Activated CD4-positive, CD25-positive, alpha-beta regulatory T cell treated with anti-CD3 and anti-CD28 coated beads, Interleukin-2, amount 50 U/mL, for 72 hours (primary cell): ENCODE measurements around the gene CD53.
"Not testable (repeated sequence)": the region's sequence is repeated elsewhere in the genome, so short reads cannot be mapped to it uniquely, and the experiment has no call there.

Experiments used
- DNase-seq: peaks from one replicate; pipeline ENCODE4 v3.0.0; 2021

Gene CD53, protein sequence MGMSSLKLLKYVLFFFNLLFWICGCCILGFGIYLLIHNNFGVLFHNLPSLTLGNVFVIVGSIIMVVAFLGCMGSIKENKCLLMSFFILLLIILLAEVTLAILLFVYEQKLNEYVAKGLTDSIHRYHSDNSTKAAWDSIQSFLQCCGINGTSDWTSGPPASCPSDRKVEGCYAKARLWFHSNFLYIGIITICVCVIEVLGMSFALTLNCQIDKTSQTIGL

GRCh38 chr1:110872745-110873720, at the start of gene CD53:
Gene CD53 (plus strand): TSS chr1:110873148. CDS start chr1:110891409, 18,261 bp downstream.
- no peak for DNase-seq

DNA sequence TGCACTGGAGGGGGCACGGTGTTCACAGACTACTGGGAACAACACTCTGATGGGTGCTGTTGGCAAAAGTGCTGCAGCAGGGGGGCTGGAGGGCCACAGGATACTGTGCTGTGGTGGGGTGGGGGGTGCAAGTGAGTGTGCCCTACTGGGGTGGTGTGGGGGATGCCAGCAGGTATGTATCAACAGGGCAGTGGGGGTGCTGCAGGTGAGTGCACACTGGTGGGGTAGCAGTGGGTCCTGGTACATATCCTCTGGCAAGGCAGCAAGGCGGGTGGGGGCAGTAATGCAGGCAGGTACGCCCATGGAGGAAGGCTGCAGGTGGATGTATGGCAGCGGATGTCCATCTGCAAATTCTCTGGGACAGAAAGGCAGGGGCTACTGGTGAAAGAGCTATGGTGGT, 48.8 kb upstream of the CD53 start:
- DNase-seq: no peak

- DNase-seq: no peak
Observed at GRCh38 chr1:110829955-110830553, 42.9 kb upstream of the CD53 start.

- DNase-seq: not testable (repeated sequence)
Observed at GRCh38 chr1:110833779-110834178, 39.2 kb upstream of the CD53 start.

DNA sequence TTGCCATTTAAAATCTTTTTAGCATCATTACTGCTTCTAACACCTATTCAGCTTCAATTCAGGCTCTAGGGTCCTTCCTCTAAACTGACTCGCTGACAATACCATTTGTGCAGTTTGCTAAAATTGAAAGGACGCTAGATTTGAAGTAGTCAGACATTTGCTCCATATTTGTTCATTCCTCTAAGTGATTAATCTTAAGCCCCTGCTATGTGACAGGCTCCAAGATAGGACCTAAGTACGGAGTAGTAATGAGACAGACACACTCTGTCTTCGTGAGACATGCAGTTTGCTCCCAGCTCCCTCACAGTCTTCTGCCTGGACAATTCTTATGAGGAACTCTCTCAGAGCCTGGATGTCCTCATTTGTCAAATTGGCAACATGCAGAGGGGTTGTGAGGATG, 26.1 kb upstream of the CD53 start:
- no peak for DNase-seq

DNA sequence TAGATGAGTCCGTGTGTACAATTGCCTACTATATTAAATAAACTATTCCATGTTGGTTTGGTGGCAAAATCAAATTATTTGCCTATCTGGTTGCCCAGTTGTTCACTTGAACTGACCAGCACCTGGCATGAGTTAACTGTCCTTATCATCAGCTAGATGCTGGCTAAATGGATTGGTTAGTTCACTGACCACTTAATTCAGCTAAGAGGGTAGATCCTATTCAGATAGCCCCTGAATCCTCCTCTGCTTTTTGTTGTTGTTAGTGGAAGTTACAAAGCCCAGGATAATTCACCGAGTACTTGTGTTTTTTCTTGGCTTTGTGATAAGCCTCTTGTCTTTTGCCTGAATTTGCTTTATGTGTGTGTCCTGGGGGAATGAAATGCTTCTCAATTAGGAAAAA, 22.8 kb upstream of the CD53 start:
- no peak for DNase-seq

- no peak for DNase-seq
Observed at GRCh38 chr1:110850627-110851026, 22.3 kb upstream of the CD53 start.

- no peak for DNase-seq
Observed at GRCh38 chr1:110853135-110853534, 19.8 kb upstream of the CD53 start.

DNA sequence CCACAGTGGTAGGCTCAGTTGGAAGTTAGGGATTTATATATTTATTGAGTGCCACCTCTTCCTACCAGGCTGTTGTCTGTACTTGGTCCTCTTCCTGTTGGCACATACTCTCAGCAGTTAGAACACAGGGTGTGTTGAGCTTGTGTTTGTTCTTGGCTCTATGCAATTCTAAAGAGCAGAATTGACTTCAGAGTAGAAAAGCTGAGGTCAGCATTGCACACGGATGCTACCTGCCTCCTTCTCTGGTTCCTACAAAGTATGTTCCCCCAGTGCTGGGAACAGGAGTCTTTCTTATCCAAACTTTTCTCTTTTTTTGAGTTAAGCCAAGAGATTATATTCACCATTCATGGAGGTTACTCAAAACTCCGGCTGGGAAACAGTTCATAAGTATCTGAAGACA, 16.5 kb upstream of the CD53 start:
- no peak for DNase-seq

DNA sequence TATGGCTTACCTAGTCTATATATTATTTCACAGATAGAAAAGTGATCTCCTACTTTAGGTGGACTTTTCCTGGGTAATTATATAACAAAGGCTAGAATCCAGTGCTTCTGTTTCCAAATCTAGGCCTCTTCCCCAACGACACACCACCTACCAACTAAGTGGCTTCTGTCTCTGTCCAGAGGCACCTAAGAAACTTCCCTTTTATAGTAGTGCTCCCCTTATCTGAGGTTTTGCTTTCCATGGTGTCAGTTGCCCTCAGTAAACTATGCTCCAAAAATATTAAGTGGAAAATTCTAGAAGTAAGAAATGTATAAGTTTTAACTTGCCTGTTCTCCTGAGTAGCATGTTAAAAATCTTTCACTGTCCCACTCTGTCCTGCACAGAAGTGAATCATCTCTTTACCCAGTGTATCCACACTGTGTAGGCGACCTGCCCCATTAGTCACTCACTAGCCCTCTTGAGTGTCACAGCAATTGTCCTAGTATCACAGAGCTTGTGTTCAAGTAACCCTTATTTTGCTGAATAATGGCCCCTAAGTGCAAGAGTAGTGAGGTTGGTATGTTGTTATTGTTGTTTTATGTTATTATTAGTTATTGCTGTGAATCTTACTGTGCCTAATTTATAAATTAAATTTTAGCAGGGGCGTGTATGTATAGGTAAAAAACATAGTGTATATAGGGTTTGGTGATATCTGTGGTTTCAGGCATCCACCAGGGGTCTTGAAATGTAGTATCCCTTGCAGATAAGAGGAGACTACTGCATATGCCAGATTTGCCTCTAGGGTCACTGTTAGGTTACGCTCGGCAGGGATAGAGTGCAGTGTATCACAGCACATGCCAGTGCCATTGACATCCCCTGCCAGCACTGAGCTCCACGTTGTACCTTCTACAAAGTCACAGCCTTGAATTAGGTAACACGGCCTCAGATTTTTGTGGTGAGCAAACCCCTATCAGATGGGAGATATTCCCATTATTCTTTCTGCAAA, 14.7 kb upstream of the CD53 start:
- DNase-seq: no peak

GRCh38 chr1:110859062-110859461, 13.9 kb upstream of the CD53 start:
- DNase-seq: no peak

- no peak for DNase-seq
Observed at GRCh38 chr1:110860174-110860573, 12.8 kb upstream of the CD53 start.

- DNase-seq: not testable (repeated sequence)
Observed at GRCh38 chr1:110860620-110861019, 12.3 kb upstream of the CD53 start.

GRCh38 chr1:110861942-110862341, 11.0 kb upstream of the CD53 start:
- DNase-seq: not testable (repeated sequence)

DNA sequence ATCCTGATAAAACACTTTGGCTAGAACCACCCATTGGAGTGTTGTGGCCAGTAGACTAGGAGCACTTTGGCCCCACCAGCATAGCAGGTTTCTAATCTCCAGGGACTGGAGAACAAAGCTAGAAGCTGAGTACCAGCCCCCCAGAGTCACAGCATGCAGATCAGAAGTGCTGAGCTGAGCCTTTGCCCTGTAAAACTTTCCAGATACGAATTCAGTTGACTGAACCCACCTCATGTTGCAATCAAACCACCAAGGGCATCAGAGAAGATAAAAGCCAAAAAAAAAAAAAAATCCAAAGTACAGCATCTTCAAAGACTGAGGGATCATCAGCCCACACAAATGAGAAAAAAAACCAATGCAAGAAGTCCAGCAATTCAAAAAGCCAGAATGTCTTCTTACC, 8.7 kb upstream of the CD53 start:
- no peak for DNase-seq

DNA sequence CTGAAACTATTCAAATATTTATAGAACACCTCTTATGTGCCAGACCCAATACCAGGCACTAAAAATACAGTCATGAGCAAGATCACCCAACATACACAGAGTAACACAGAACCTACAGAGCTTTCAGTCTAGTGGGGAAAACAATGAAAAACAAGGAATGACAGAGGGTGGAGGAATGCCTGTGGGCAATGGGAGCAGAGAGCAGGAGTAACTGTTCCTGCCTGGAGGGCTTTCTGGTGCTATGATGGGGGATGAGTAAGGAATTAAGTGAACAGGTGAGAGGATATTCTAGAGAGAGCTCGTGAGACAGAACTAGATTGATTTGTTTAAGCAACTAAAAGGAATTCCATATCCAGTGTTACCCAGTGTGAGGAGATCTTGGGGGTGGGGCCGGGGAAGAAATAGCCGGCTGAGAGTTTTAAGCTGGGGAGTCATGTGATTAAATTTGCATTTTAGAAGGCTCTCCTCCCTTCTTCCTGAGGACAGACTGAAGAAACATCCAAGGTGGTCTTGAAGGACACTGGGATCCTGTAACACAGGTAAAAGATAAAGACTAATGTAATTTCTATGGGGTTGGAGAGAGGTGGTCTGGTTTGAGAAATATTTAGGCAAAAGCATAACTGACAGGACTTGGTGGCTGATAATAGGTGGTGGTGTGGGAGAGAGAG, 2.1 kb upstream of the CD53 start:
- no peak for DNase-seq

DNA sequence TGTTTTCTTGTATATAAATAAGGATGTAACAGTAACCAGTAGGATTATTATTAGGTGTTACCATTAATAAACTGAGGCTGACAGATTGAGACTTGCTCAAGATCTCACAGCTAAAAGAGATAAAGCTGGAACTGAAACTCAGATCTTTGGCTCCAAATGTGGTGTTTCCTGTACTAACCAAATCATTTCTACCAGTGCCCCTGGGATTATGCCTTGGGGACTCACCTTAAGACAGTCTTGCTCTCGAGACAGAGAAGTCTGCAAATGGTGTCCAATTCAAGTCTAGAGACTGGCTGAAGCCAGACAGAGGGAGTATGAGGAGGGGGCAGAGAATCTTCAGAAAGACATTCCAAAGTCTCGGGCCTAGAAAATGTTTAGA, 593 bp upstream of the CD53 start:
- DNase-seq: no peak

- DNase-seq: no peak
Observed at GRCh38 chr1:110873856-110874255, 908 bp downstream of the CD53 start.

GRCh38 chr1:110874324-110875215, 1.6 kb downstream of the CD53 start:
- DNase-seq: no peak

DNA sequence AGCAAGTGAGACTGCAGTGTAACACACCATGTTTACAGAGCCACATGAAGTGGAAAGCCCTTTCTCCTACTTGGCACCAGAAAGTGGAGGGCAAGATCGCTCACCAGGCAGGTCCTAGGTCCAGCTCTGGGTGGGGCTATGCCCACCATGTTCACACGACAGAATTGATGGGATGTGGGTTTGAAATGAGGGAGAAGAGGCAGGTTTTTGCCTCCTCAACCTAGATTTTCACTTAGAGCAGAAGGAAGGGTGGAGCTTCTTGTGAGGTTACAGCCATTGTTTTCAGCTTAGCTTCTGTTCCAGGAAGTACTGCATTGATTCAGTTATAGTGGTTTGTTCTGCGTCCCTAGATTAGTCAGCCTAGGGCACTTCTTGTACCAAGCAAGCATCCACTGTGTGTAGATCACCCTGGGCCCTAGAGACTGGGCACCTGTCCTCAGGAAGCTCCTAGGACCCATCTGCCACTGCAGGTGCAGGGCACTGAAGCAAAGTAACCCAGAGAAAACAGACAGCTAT, 2.3 kb downstream of the CD53 start:
- peak; percentile 61 for DNase-seq
